NCI-H1105 (cell line): ENCODE measurements around the gene CLCN3.
"Not testable (repeated sequence)": the region's sequence is repeated elsewhere in the genome, so short reads cannot be mapped to it uniquely, and the experiment has no call there.

Source experiments
- DNase-seq: peaks from one replicate; lab custom pipeline; 2025; lab: John Stamatoyannopoulos, UW

CLCN3 gene

DNA sequence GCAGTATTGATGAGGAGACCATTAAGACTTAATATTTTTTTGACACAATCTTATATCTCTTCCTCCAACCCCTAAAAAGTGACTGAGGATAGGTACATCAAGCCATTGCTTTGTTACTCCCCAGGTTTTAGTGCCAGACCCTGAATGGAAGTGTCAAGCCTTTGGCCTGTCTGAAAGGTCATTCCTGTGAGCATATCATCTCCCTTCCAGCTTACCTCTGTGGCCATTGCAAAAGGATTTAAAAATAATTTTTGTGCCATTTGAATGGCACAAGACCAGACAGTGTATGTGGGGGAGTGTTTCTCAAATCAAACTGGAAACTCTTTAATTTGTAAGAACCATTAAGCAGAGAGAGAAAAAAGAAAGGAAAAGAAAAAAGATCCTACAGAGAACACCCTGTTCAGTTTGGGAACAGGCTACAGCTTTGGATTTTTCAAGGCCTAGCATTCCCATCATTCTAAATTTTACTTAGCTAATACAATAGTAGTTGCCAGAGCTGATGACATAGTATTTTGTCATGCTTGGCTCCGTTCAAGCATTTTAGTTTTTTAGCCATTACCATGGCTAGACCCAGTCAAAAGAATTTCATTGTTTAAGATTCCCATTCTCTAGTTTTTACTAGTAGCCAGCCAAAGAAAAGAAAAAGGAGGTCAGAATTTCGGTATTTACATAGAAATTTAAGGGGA is 87.7 kb downstream of the CLCN3 start:
- no peak for DNase-seq

DNA sequence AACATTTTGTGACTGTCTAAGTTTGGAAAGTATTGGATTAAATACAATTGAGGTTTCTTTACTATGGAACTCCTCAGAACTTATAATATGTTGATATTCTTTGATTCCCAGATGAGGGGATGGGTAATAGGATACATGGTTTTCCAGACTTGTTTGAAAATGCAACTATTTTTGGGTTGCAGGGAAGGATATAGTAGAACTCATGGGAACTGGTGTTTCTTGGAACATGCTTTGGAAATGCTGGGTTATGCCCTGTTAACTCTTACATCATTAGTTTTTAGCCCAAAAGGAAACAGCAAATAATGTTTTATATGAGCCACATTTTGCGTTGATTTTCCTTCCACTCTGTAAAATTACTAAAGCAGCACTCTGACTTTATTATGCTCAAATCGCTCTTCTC is 95.4 kb downstream of the CLCN3 start:
- DNase-seq = no peak

DNA sequence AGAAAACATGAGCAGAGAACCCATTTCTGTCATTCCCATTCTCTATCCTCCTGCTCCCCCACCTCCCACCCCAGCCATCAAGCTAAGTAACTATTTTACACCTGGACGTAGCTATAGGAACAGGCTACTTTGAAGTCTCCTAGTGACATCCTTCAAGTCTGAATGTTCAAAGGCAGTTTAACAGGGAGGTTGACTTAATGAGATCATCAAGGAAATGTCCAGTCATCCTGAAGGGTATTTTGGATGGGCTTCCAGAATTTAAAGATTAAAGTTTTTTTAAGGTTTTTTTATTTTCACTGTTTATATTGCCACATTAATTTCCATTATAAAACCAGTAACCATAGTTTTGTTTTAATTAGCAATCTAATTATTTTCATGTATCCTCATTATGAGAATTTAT is 96.3 kb downstream of the CLCN3 start:
- DNase-seq = no peak

DNA sequence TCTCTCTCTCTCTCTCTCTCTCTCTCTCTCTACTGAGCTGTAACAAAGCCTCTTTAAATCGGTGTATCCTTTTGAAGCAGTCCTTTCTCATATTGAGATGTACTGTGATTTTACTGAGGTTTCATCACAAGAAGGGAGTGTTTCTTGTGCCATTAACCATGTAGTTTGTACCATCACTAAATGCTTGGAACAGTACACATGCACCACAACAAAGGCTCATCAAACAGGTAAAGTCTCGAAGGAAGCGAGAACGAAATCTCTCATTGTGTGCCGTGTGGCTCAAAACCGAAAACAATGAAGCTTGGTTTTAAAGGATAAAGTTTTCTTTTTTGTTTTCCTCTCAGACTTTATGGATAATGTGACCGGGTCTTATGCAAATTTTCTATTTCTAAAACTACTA is 100.2 kb downstream of the CLCN3 start:
- no peak for DNase-seq

DNA sequence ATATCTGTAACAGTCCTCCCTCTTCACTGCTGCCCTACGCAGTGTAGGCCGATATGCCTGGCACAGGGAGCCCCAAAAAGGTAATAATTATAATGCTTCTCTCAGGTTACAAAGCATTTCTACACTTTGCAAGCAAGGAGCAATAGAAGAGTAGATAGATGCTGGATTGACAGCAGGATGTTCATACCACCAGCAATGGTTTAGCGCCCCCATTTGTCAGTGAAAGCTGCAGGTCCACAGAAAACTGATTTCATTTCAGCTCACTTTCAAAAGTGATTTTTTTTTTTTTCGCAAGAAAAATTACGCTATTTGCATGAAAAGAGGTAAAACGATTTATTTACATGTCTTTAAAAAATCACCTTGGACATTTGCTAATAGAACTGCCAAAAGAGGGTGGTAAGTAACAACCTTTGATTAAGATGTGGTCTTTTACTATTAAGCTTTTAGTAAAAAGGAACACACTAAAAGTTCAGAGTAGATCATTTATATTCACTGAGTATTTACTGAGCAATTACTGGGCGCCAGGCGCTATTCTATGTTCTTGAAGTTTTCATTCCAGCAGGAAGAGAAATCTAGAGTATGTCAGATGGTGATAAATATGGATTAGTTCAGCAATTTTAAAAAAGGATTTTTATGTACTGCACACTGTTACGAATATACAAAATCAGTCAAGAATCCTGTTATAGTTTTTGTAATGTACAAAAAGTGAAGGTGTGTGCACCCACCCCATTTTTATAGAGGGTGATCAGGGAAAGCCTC is 103.0 kb downstream of the CLCN3 start:
- DNase-seq = no peak

DNA sequence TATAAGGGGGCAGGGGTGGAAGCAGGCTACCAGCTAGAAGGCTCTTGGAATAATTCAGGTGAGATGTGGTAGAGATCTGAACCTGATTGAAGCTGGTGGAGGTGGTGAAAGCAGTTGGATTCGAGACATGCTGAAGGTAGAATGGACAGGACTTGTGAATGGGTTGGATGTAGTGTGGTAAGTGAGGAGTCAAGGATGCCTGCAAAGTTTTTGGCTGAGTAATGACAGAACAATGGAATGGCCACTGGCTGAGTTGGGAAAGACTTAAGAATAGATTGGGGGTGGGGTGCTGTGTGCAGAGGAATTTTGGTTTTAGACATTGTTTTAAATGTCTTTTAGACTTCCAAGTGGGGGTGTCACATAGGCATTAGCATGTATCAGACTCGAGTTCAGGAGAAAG is 103.9 kb downstream of the CLCN3 start:
- DNase-seq = no peak

DNA sequence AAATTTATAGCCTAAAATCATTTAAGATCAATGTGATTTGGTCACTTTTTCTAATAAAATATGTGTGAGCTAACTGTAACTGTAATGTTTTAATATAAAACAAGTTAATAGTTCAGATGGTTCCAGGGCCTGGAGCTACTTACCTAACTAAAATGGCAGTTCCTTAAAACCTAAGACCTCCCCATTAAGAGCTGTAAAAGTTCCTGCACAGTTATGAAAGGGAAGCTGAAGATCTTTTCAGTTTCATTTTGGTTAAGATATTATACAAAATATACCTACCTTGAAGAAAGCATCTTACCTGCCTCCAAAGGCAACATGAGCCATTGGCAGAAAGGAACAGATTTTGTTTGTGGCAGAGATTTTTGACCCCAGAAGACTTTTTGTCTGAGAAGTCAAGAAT is 107.2 kb downstream of the CLCN3 start:
- DNase-seq = no peak

DNA sequence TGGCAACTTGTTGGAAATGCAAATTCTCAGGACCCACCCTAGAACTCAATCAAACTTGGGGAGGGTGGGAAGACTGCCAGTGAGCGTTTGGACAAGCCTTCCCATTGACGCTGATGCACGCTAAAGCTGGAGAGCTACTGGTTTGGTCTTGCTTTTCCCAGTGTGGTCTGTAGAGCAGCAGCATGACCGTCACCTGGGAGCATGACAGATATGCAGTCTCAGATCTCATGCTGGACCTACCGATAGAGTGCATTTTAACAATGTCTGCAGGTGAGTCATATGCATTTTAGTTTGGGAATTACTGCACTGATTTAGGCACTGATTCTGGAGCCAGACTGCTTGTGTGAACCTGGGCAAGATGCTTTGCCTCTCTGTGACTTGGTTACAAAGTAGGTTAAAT is 110.2 kb downstream of the CLCN3 start:
- DNase-seq = no peak

DNA sequence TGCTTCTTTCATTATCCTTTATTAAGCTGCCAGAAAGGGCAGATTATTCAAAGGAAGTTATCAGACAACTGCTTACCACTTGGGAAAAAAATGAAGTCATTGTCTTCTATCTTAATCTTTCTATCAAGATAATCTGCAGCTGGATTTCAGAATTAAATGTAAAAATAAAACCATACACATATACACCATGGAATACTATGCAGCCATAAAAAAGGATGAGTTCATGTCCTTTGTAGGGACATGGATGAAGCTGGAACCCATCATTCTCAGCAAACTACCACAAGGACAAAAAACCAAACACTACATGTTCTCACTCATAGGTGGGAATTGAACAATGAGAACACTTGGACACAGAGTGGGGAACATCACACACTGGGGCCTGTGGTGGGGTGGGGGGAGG is 118.2 kb downstream of the CLCN3 start:
- not testable (repeated sequence) for DNase-seq

DNA sequence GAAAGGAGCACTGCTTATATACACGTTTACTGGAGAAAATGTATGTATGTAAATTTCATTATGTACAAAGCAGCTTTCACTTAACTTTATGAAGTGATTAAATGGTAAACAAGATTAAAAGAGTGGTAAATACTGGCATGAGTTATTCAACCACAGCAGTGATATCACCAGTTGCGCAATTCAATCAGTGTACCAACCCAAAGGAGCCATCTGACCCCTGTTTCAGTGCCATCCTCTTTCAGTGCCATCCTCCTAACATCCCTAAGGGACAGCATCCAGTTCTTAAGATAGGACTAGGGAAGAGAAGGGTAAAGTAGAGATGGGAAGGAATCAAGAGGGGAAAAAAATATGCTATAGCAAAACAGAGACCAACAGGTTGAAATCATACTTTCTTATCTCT is 121.2 kb downstream of the CLCN3 start:
- DNase-seq = no peak

DNA sequence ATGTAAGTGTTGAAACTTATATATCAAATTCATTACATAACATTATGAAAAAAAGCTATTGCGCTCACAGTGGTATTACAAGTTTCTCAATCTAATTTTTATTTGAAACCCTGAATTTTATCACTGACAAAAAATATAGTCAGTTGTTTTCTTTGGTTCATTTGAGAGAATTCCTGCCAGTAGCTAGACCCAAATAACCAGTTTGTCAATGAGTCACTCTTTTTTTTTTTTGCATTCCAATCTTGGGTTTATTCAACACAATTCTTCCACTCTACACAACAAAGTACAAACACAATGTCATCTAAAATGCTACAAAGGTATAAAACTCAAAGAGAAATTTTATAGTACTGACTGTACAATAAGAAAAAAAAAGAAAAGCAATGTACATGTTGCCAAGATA is 124.2 kb downstream of the CLCN3 start:
- DNase-seq = no peak

DNA sequence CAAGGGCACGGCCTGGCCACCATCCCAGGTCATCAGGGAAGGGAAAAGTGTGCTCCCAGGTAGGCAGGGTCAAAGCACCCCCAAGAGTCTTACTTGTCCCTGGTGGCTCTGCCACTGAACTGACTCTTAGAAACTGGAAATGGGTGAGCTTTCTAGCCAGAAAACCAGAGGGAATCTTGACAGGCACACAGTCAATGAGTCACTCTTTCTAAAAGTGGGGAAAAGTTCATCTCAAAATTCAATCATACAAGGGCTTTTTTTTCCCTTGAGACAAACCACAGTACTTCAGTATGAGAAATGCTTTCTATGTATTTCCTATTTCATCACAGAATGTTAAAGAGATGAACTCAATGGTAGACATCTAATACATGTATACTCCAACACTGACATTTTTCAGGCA is 124.9 kb downstream of the CLCN3 start:
- DNase-seq = no peak

DNA sequence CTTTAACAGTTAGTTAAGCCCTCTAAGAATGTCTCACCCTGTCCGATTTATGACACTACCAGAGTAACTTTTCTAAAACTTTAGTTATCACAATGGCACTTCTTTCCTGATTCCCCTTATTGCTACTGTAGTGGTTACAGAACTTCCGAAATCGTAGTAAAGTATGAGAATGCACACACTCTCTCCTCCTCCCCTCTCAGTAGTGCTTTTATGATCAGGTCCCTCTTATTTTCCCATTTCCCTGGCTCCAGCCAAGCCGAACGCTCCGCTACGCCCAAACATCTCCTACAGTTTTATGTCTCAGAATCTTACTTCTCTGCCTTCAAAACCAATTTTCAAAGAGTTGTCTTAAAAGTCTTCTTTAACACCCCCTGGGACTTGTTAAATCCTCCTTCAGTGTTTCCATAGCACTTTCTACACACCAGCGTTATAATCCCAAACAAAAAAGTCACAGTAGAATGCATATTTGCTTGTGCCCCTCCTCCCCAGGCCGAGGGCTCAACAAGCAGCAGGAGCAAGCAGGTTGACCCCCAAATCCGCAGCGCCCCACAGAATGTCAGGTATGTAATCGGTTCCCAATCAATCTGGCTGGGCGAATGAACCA is 136.7 kb downstream of the CLCN3 start:
- no peak for DNase-seq

DNA sequence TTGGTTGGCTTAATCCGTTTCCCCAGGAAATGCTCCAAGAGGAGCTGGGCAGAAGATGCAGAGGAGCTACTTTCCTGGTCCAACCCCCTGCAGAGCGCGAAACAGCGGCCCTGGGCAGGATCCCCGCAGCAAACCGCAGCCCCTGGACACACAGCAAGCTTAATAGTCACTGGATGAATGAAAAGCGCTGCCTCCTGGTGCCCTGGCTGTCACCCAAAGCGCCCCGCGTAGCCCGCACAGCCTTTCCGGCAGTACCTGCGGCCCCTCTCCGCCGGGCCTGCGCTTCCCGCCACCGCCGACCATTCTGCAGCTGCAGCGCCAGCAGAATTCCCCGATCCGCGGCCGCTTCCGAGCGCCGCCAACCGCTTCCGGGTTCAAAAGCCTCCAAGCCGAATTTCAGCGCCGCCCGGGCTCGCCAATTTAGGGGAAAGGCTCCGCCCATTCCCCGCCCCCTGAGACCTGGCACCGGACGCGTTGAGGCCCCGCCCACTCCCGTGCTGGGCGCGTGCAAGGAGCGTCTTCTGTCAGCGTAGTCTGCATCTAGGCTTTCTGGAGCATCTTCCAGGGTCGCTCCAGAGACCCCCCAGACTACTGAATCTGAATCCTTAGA is 137.3 kb downstream of the CLCN3 start, which contains the start of gene HPF1:
Gene HPF1, minus strand, starts transcription at position 370 of the 610 bp plus-strand sequence. Its CDS starts 67 bp downstream, at position 303.
- DNase-seq = peak; percentile 89

DNA sequence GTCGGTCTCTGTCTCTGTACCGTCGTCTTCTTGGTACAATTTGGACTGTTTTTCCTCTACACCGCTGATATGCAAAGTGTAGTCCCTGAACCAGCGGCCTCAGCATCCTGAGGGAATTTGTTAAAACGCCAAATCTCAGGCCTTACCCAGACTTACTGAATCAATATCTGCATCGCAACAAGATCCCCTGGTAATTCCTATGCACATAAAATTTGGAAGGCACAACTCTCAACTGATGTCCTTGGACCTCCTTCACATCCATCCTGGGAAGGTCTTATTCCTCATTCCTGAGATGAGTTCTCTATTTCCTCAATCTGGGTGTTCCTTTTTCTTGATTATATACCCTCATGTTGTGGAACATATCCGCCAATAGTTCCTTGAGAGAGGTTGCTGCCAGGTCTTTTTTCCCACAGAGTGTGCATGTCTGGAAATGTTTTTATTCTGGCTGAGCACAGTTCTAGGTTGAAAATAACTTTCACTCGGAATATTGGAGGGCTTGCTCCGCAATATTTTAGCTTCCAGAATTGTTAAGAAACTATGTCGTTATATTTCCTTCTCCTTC is 138.1 kb downstream of the CLCN3 start:
- no peak for DNase-seq

DNA sequence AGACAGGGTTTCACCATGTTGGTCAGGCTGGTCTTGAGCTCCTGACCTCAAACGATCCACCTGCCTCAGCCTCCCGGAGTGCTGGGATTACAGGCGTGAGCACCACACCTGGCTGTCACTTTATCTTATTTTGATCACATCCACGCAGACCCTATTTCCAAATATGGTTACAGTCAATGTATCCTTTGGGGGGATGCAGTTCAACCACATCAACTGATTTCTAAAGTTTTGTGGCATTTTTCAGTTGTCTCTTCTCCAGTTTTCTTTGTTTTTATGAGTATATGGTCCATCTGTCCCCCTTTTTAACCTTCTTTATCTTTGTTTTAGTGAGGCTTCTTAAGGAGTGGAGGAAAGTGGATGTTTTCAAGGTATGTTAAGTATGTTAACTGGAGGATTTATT is 141.5 kb downstream of the CLCN3 start:
- DNase-seq = no peak

DNA sequence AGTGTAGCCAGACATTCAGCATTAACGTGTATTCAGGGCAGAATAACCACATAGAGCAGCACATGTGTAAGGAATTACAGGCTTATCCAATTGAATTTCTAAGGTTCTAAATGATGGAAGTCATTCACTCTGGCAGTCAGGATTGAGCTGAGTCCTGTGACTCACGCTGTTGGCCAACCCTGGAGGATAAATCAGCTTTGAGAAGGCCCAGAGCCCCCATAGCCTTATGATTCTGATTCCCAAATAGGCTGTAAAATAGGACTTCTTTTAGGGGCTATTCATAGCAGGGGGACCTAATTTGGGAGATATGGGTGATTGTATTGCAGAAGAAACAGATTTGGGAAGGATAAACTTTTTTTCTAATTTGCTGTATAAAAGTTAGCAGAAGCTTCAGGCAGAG is 145.5 kb downstream of the CLCN3 start:
- no peak for DNase-seq

DNA sequence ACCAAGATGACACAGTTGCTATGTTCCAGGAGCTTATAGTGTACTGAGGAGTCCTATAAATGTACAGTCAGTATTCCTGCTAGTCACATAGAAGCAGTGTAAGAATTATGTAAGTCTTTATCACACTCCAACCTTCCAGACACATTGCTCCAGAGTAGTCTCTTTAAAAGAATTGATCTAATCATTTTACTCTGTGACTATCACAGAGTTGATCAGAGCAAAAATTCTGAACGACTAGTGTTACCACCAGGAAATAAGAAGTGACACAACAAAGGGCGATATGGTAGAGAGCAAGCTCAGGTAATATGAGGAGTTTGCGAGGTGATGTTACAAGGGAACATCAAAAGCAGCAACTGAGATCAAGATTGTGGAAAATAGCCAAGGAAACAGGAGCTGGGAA is 146.4 kb downstream of the CLCN3 start:
- no peak for DNase-seq

DNA sequence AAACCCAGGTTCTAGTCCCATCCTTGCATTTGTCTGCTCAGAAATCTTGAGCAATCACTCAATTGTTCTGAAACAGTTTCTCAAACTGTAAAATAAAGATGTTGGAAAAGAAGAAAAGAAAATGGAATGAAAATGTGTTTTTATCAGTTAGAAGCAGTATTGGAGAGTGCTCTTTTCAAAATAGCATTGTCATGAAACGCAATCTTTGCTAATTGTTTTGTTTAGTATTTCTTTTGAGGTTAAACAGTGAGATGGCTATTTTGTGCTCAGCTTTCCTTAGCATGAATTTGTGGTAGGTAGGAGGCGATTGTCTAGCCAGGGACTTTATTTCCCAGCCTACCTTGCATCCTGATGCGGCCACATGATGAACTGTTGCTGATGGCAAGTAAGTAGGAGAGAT is 148.0 kb downstream of the CLCN3 start:
- DNase-seq = no peak

DNA sequence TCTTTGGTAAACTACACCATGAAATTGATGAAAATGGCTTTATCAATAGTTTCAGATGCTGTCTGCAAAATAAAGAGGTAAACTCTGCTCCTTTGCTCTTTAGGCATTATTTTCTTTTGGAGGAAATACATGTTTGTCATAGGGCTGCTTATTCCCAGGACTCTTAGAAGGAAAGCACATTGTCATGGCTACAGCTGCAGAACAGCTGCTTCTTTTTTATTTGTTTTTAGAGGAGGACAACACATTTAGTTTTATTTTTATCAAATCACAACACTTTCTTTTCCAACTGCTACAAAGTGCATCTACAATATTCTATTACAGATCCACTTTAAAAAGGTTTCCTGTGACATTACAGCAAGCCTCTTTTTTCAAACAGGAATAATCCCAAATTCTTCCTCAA is 150.0 kb downstream of the CLCN3 start:
- no peak for DNase-seq

DNA sequence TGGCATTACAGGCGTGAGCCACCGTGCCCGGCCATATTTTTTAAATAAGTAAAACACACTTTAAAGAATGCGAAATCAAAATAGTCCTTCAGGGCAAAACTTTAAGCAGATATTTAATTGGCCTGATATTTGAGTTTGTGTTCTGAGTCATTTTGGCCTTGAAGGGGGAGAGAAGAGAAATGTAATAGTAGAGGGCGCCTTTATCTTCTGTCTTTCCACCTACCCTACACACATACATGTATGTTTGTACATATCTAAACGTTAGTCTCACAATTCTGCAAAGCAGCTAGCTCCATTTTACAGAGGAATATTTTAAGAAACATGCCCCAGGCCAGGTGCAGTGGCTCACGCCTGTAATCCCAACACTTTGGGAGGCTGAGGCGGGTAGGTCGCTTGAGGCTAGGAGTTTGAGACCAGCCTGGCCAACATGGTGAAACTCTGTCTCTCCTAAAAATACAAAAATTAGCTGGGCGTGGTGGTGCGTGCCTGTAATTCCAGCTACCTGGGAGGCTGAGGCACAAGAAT is 151.2 kb downstream of the CLCN3 start:
- DNase-seq = not testable (repeated sequence)
